GM12878 (cell line): ENCODE data around the gene SHROOM1. TPM values are rescaled to one million over a fixed set of nuclear protein-coding genes. Genes with fewer than 3 reads are reported as not detected.

Experiments
- ATAC-seq: fragments of 200-7000 bp; cut with Tn5 transposase; 3 replicates; pipeline ENCODE4 v1.9.1; 2020; ENCODE audit warnings: mild to moderate bottlenecking, moderate library complexity
- BruUV-seq: library from RNA; stranded (reverse); fragments of 400-500 nt; replicated peaks from 2 replicates; lab custom pipeline; 2021; lab: Mats Ljungman, UMichigan
- CTCF ChIA-PET: fragments of 300-600 bp; sonication (Branson Sonifier 250); formaldehyde crosslinking; extraction: SDS; loops from one replicate; lab custom pipeline; 2021; ENCODE audit warnings: inconsistent platforms; lab: Yijun Ruan, JAX
- POLR2A ChIA-PET: fragments of 350-600 bp; formaldehyde crosslinking; extraction: SDS; loops from one replicate; lab custom pipeline; 2021; ENCODE audit warnings: inconsistent platforms; lab: Charles Lee
- RAD21 ChIA-PET: fragments of 300-600 bp; sonication (Branson Sonifier 250); formaldehyde crosslinking; loops from one replicate; lab custom pipeline; 2023; ENCODE audit warnings: antibody characterized with exemption; ENCODE audit not compliant: unreplicated experiment; lab: Charles Lee
- SMC1A ChIA-PET: fragments of 300-600 bp; sonication (Branson Sonifier 250); formaldehyde crosslinking; loops from one replicate; lab custom pipeline; 2023; ENCODE audit not compliant: unreplicated experiment, uncharacterized antibody; lab: Charles Lee
- DNase-seq: peaks from one replicate; pipeline ENCODE4 v3.0.0-alpha.2; 2011; ENCODE audit warnings: low read depth, low spot score
- FAIRE-seq: peaks from 3 replicates; lab custom pipeline; 2011; peaks lifted over from hg19 to GRCh38; lab: Jason Lieb, UNC
- H2AFZ ChIP-seq: 2 replicates; pipeline ENCODE4 v1.6.0; 2011; ENCODE audit warnings: low read depth, low read length, control low read depth; ENCODE audit not compliant: control insufficient read depth
- H3K27ac ChIP-seq: 2 replicates; pipeline ENCODE4 v1.5.1; 2011; ENCODE audit warnings: control low read depth; ENCODE audit not compliant: control insufficient read depth, insufficient read depth
- H3K27me3 ChIP-seq, 2 experiments: replicated peaks in 1 of 2; 2 replicates each; pipeline versions ENCODE4 v1.6.0 to v1.6.1; 2011; ENCODE audit warnings: low read length in 1 of 2; ENCODE audit not compliant: control insufficient read depth in 2 of 2, insufficient read depth in 2 of 2
- H3K36me3 ChIP-seq, 2 experiments: 2 replicates each; pipeline ENCODE4 v1.5.1; 2011; ENCODE audit warnings: low read length in 1 of 2; ENCODE audit not compliant: control insufficient read depth in 2 of 2, insufficient read depth in 2 of 2
- H3K4me1 ChIP-seq: 2 replicates; pipeline ENCODE4 v1.6.1; 2011; ENCODE audit warnings: mild to moderate bottlenecking, low read length, moderate library complexity, mixed read lengths; ENCODE audit not compliant: control insufficient read depth, insufficient read depth
- H3K4me2 ChIP-seq: 2 replicates; pipeline ENCODE4 v1.6.0; 2011; ENCODE audit warnings: control low read depth; ENCODE audit not compliant: control insufficient read depth, insufficient read depth
- H3K4me3 ChIP-seq: fragments of 200-600 bp; sonication (generic); 2 replicates; pipeline ENCODE4 v1.5.1; 2016
- H3K79me2 ChIP-seq: 2 replicates; pipeline ENCODE4 v1.6.0; 2011; ENCODE audit warnings: low read length; ENCODE audit not compliant: control insufficient read depth, insufficient read depth
- H3K9ac ChIP-seq: 2 replicates; pipeline ENCODE4 v1.8.0; 2011; ENCODE audit warnings: low read length, control low read depth, mixed read lengths; ENCODE audit not compliant: control insufficient read depth, insufficient read depth
- H3K9me3 ChIP-seq: replicated peaks from 3 replicates; pipeline ENCODE4 v1.5.1; 2011; ENCODE audit warnings: mild to moderate bottlenecking, low read length; ENCODE audit not compliant: control insufficient read depth, insufficient read depth
- H4K20me1 ChIP-seq: 2 replicates; pipeline ENCODE4 v1.6.0; 2011; ENCODE audit not compliant: control insufficient read depth, insufficient read depth
- CTCF ChIP-seq, 3 experiments: IDR thresholded peaks in 2 of 3; conservative IDR thresholded peaks in 1 of 3; 2 replicates each; pipeline ENCODE4 v1.5.1; 2011; ENCODE audit warnings: low read depth in 3 of 3, low read length in 3 of 3, mild to moderate bottlenecking in 3 of 3, control low read depth in 2 of 3, moderate library complexity in 2 of 3, inconsistent platforms in 1 of 3, mixed read lengths in 1 of 3; ENCODE audit not compliant: control insufficient read depth in 2 of 3, insufficient read depth in 1 of 3; ENCODE audit errors: extremely low read depth in 1 of 3
- PKNOX1 ChIP-seq: fragments of 450-650 bp; IDR thresholded peaks from 2 replicates; pipeline ENCODE4 v1.6.1; 2016; ENCODE audit warnings: mild to moderate bottlenecking
- RAD21 ChIP-seq: IDR thresholded peaks from 2 replicates; pipeline ENCODE4 v1.6.1; 2011; ENCODE audit warnings: mild to moderate bottlenecking, low read depth, low read length, moderate library complexity; ENCODE audit not compliant: insufficient read depth
- REST ChIP-seq: IDR thresholded peaks from 2 replicates; pipeline ENCODE4 v1.6.1; 2012; ENCODE audit warnings: mild to moderate bottlenecking, low read depth, low read length
- SMC3 ChIP-seq: IDR thresholded peaks from 2 replicates; pipeline ENCODE4 v1.6.1; 2011; ENCODE audit warnings: low read length, improper control_type of control experiment, borderline replicate concordance
- TARDBP ChIP-seq: IDR thresholded peaks from 2 replicates; pipeline ENCODE4 v1.6.1; 2016; ENCODE audit warnings: borderline replicate concordance
- WGBS: methylation state at CpG from one replicate; pipeline ENCODE4 v1.1.6; 2016; ENCODE audit warnings: low lambda C conversion rate; ENCODE audit not compliant: insufficient replicate concordance, insufficient coverage; ENCODE audit errors: missing lambda C conversion rate; 5-methylcytosine and 5-hydroxymethylcytosine counted together
- in situ Hi-C: fragments of 300-500 bp; cut with MboI; formaldehyde crosslinking; loops from 9 replicates; pipeline ENCODE4 v1.14.3; 2018; ENCODE audit warnings: mixed read lengths
- intact Hi-C: fragments of 100-400 bp; cut with micrococcal nuclease; formaldehyde crosslinking; loops from one replicate; pipeline ENCODE4 v1.14.2; 2022; ENCODE audit not compliant: unreplicated experiment
- polyA plus RNA-seq, 11 experiments: library from polyadenylated mRNA; depleted of rRNA in 4 of 11; unstranded in 6 of 11; stranded (reverse) in 5 of 11; fragments of >200 nt; fragmentation: Nextera tagmentation in 4 of 11; fragmentation: Illumina TruSeq in 1 of 11; extraction: Ambion mirVana in 4 of 11; extraction: Trizol in 1 of 11; gene quantifications; 1 replicate in 1 of 11; 2 replicates in 10 of 11; pipeline versions ENCODE4 v1.2.1 to v1.2.3, GENCODE V29; 2011 to 2016; ENCODE audit warnings: inconsistent platforms in 2 of 11, missing spikeins in 2 of 11, low read depth in 1 of 11
- total RNA-seq, 4 experiments: library from RNA; depleted of rRNA in 3 of 4; stranded (reverse); fragments of >200 nt in 3 of 4; fragmentation: Illumina TruSeq in 1 of 4; extraction: Trizol in 1 of 4; gene quantifications; 2 replicates each; pipeline versions ENCODE4 v1.2.1 to v1.2.3, GENCODE V29; 2013 to 2021

The SHROOM1 gene
- total and polyA plus RNA-seq, 10 of the 15 experiments (the other 5 are each of a cell fraction or from before 2014, with no cell fraction given) = 0.05 to 3.9 (median 1.3) TPM

- in situ Hi-C loops = no loop called here
- POLR2A ChIA-PET = interaction anchor here (0.6 to 1.7 kb wide), 6 partner anchors 11 to 142 kb away, joined by 3 to 10 read pairs (median 4); partner anchors contain the start of gene SOWAHA
- H3K4me1 ChIP-seq = no peaks in the 10 kb centered on the region
- CTCF ChIA-PET = interaction anchor here (0.6 to 5.8 kb wide), 30 partner anchors 10 to 429 kb away, joined by 3 to 50 read pairs (median 4); partner anchors contain the start of genes CCNI2, IL13 and SHROOM1
- no peaks in the 10 kb centered on the region; the same call in 2 of the 3 replicates for H3K9me3 ChIP-seq
- no peaks in the 10 kb centered on the region for H3K36me3 ChIP-seq
- SMC1A ChIA-PET = interaction anchor here (0.7 to 5.5 kb wide), 31 partner anchors 9 to 296 kb away, joined by 3 to 44 read pairs (median 4); partner anchors contain the start of genes CCNI2 and SEPTIN8
- H3K9ac ChIP-seq = no peak overlapping the region
- H3K4me2 ChIP-seq = no peak overlapping the region
- no peak overlapping the region for H2AFZ ChIP-seq
- intact Hi-C loops = no loop called here
- RAD21 ChIA-PET = interaction anchor here (0.7 to 2.9 kb wide), 17 partner anchors 15 to 296 kb away, joined by 3 to 27 read pairs (median 6); partner anchors contain the start of genes CCNI2 and KIF3A
- 47% methylated on average over 5 of the region's 5 CpGs for WGBS
- no peak overlapping the region for H3K27ac ChIP-seq
- no TSS peak for BruUV-seq
- TF ChIP-seq TARDBP (no peak), CTCF (IDR thresholded peaks at IDR 0.05 in 2 of 3, conservative IDR thresholded peaks at IDR 0.05 in 1 of 3; ENCODE audit: control insufficient read depth in 2 of 3, extremely low read depth in 1 of 3, insufficient read depth in 1 of 3, low read depth in 3 of 3, low read length in 3 of 3) (peak; percentile 11 to 43 (median 16); a peak in 4 of 6 replicates), PKNOX1 (peak; percentile 44; the same call in 1 of the 2 replicates), REST (no peak), RAD21 (peak; percentile 41), SMC3 (peak; percentile 13; the same call in 1 of the 2 replicates)
- no peak for DNase-seq
- H3K27me3 ChIP-seq = no peaks in the 10 kb centered on the region
- H3K4me3 ChIP-seq = no peak overlapping the region
- no peaks in the 10 kb centered on the region for H4K20me1 ChIP-seq
- no peaks in the 10 kb centered on the region for H3K79me2 ChIP-seq
- ATAC-seq = peak; percentile 73
- no peak for FAIRE-seq
These were observed 28.3 kb downstream of the SHROOM1 start for GRCh38 chr5:132802044-132802684.
